WTC11 (cell line): Measurements from ENCODE around the gene GFOD1. TPM values are rescaled to one million over a fixed set of nuclear protein-coding genes. Genes with fewer than 3 reads are reported as not detected.
A peak's percentile ranks its signal among the peaks of the same experiment; 100 is the strongest.

Experiments used
- ATF2 ChIP-seq: sonication (generic); formaldehyde crosslinking; IDR thresholded peaks from 2 replicates; pipeline ENCODE4 v1.8.1; 2022; ENCODE audit warnings: low read depth, missing genetic modification reagents, borderline replicate concordance
- CBFB ChIP-seq: sonication (generic); formaldehyde crosslinking; IDR thresholded peaks from 2 replicates; pipeline ENCODE4 v1.8.1; 2022; ENCODE audit warnings: mild to moderate bottlenecking, low read depth, missing genetic modification reagents
- CREB1 ChIP-seq: sonication (generic); formaldehyde crosslinking; IDR thresholded peaks from 2 replicates; pipeline ENCODE4 v1.8.0; 2023; ENCODE audit warnings: mild to moderate bottlenecking, missing genetic modification reagents
- E2F1 ChIP-seq: sonication (generic); formaldehyde crosslinking; IDR thresholded peaks from 2 replicates; pipeline ENCODE4 v1.8.0; 2022; ENCODE audit warnings: mild to moderate bottlenecking, missing genetic modification reagents
- E2F5 ChIP-seq: sonication (generic); formaldehyde crosslinking; IDR thresholded peaks from 2 replicates; pipeline ENCODE4 v1.8.1; 2022; ENCODE audit warnings: mild to moderate bottlenecking, moderate library complexity, missing genetic modification reagents
- ERG ChIP-seq: fragments of 250-450 bp; sonication (Bioruptor Pico); IDR thresholded peaks from 2 replicates; pipeline ENCODE4 v1.8.0; 2021; ENCODE audit warnings: mild to moderate bottlenecking
- FOXJ3 ChIP-seq: sonication (generic); formaldehyde crosslinking; IDR thresholded peaks from 2 replicates; pipeline ENCODE4 v1.9.0; 2021; ENCODE audit warnings: missing genetic modification reagents, mild to moderate bottlenecking, borderline replicate concordance
- FOXK1 ChIP-seq: sonication (generic); formaldehyde crosslinking; IDR thresholded peaks from 2 replicates; pipeline ENCODE4 v1.8.0; 2022; ENCODE audit warnings: mild to moderate bottlenecking, moderate library complexity, missing genetic modification reagents
- GTF2I ChIP-seq: fragments of 250-450 bp; sonication (Bioruptor Pico); conservative IDR thresholded peaks from 2 replicates; pipeline ENCODE4 v1.4.0; 2021; ENCODE audit warnings: mild to moderate bottlenecking
- HMGXB4 ChIP-seq: sonication (generic); formaldehyde crosslinking; IDR thresholded peaks from 2 replicates; pipeline ENCODE4 v1.8.1; 2023; ENCODE audit warnings: mild to moderate bottlenecking, moderate library complexity, missing genetic modification reagents
- MAX ChIP-seq: sonication (generic); formaldehyde crosslinking; IDR thresholded peaks from 2 replicates; pipeline ENCODE4 v1.8.0; 2022; ENCODE audit warnings: mild to moderate bottlenecking, missing genetic modification reagents
- MLX ChIP-seq: sonication (generic); formaldehyde crosslinking; IDR thresholded peaks from 2 replicates; pipeline ENCODE4 v1.8.1; 2023; ENCODE audit warnings: mild to moderate bottlenecking, missing genetic modification reagents, moderate library complexity
- NFYB ChIP-seq: sonication (generic); formaldehyde crosslinking; conservative IDR thresholded peaks from 2 replicates; pipeline ENCODE4 v1.8.0; 2022; ENCODE audit warnings: low read depth, missing genetic modification reagents
- NR1H2 ChIP-seq: sonication (generic); formaldehyde crosslinking; IDR thresholded peaks from 2 replicates; pipeline ENCODE4 v1.9.0; 2021; ENCODE audit warnings: mild to moderate bottlenecking, moderate library complexity, missing genetic modification reagents
- NR3C1 ChIP-seq: sonication (generic); formaldehyde crosslinking; conservative IDR thresholded peaks from 2 replicates; pipeline ENCODE4 v1.8.1; 2023; ENCODE audit warnings: low read depth, mild to moderate bottlenecking, missing genetic modification reagents
- PRDM15 ChIP-seq: sonication (generic); formaldehyde crosslinking; IDR thresholded peaks from 2 replicates; pipeline ENCODE4 v1.8.0; 2022; ENCODE audit warnings: missing genetic modification reagents
- PRRX2 ChIP-seq: fragments of 250-450 bp; sonication (Bioruptor Pico); IDR thresholded peaks from 2 replicates; pipeline ENCODE4 v1.8.0; 2021; ENCODE audit warnings: mild to moderate bottlenecking
- RORB ChIP-seq: fragments of 250-450 bp; sonication (Bioruptor Pico); IDR thresholded peaks from 2 replicates; pipeline ENCODE4 v1.9.0; 2021; ENCODE audit warnings: mild to moderate bottlenecking
- SMAD4 ChIP-seq: sonication (generic); formaldehyde crosslinking; IDR thresholded peaks from 2 replicates; pipeline ENCODE4 v1.8.0; 2022; ENCODE audit warnings: mild to moderate bottlenecking, missing genetic modification reagents
- TEAD1 ChIP-seq: sonication (generic); formaldehyde crosslinking; IDR thresholded peaks from 2 replicates; pipeline ENCODE4 v1.8.0; 2022; ENCODE audit warnings: mild to moderate bottlenecking, missing genetic modification reagents
- USF2 ChIP-seq: sonication (generic); formaldehyde crosslinking; IDR thresholded peaks from 2 replicates; pipeline ENCODE4 v1.8.1; 2023; ENCODE audit warnings: mild to moderate bottlenecking, missing genetic modification reagents, moderate library complexity
- ZNF121 ChIP-seq: sonication (generic); formaldehyde crosslinking; IDR thresholded peaks from 2 replicates; pipeline ENCODE4 v1.8.0; 2023; ENCODE audit warnings: missing genetic modification reagents
- ZNF232 ChIP-seq: sonication (generic); formaldehyde crosslinking; IDR thresholded peaks from 2 replicates; pipeline ENCODE4 v1.8.0; 2022; ENCODE audit warnings: mild to moderate bottlenecking, missing genetic modification reagents
- ZNF396 ChIP-seq: fragments of 250-450 bp; sonication (Bioruptor Pico); IDR thresholded peaks from 2 replicates; pipeline ENCODE4 v1.8.0; 2021; ENCODE audit warnings: mild to moderate bottlenecking, moderate library complexity, borderline replicate concordance
- ZNF512 ChIP-seq: sonication (generic); formaldehyde crosslinking; IDR thresholded peaks from 2 replicates; pipeline ENCODE4 v1.8.1; 2022; ENCODE audit warnings: missing genetic modification reagents, borderline replicate concordance
- total RNA-seq: library from RNA; stranded (reverse); gene quantifications from 3 replicates; pipeline ENCODE4 v1.2.3, GENCODE V29; 2021

GFOD1 gene
- total RNA-seq, 1 experiment from 2014 or later: 8.5 TPM

GRCh38 chr6:13328076-13328874 is 159.1 kb downstream of the GFOD1 start, which contains the start of gene TBC1D7 (continued):
- TF ChIP-seq GTF2I (no peak), MLX (CRISPR knock-in tag) (no peak), USF2 (CRISPR knock-in tag) (no peak), NR1H2 (CRISPR knock-in tag) (0 out of 2 replicates have a peak, but pooled peaks have one; percentile 48), ZNF512 (no peak), E2F1 (CRISPR knock-in tag) (no peak), CREB1 (CRISPR knock-in tag) (no peak), ATF2 (CRISPR knock-in tag) (no peak), CBFB (CRISPR knock-in tag) (no peak), ERG (CRISPR knock-in tag) (no peak), E2F5 (peak; percentile 81), FOXJ3 (CRISPR knock-in tag) (no peak), SMAD4 (CRISPR knock-in tag) (no peak), NR3C1 (no peak), PRRX2 (no peak), NFYB (CRISPR knock-in tag) (no peak; the same call in 1 of the 2 replicates), PRDM15 (CRISPR knock-in tag) (peak; percentile 59; the same call in 1 of the 2 replicates), MAX (CRISPR knock-in tag) (no peak), ZNF232 (CRISPR knock-in tag) (no peak), HMGXB4 (CRISPR knock-in tag) (peak; percentile 41; the same call in 1 of the 2 replicates), FOXK1 (CRISPR knock-in tag) (peak; percentile 56; the same call in 1 of the 2 replicates), ZNF121 (CRISPR knock-in tag) (no peak), TEAD1 (CRISPR knock-in tag) (peak; percentile 23; the same call in 1 of the 2 replicates), ZNF396 (CRISPR knock-in tag) (no peak), RORB (no peak)
